K562 (cell line): Measurements from ENCODE around the gene CSNK1G1. TPM values are rescaled to one million over a fixed set of nuclear protein-coding genes. Genes with fewer than 3 reads are reported as not detected.
"Not testable (repeated sequence)": the region's sequence is repeated elsewhere in the genome, so short reads cannot be mapped to it uniquely, and the experiment has no call there.

Source experiments
- ATAC-seq: fragments of 200-7000 bp; cut with Tn5 transposase; 3 replicates; pipeline ENCODE4 v1.9.1; 2020; ENCODE audit warnings: moderate library complexity
- BruUV-seq: library from RNA; stranded (reverse); fragments of 400-500 nt; replicated peaks from 2 replicates; lab custom pipeline; 2021; lab: Mats Ljungman, UMichigan
- CTCF ChIA-PET: fragments of 300-600 bp; formaldehyde crosslinking; extraction: SDS; loops from one replicate; lab custom pipeline; 2021; ENCODE audit warnings: low intra/inter-chr PET ratio; lab: Yijun Ruan, JAX
- POLR2A ChIA-PET: fragments of 300-600, 350-650 bp; sonication (Branson Sonifier 250); formaldehyde crosslinking; extraction: SDS; loops from one replicate; lab custom pipeline; 2021; ENCODE audit warnings: antibody characterized with exemption, inconsistent platforms; lab: Yijun Ruan, JAX
- DNase-seq, 4 experiments: peaks; one replicate each; pipeline versions ENCODE4 v3.0.0 to v3.0.0-alpha.2; 2011 to 2018; ENCODE audit warnings: low spot score in 3 of 4, mixed read lengths in 3 of 4; ENCODE audit errors: extremely low read depth in 1 of 4
- FAIRE-seq: peaks from 2 replicates; lab custom pipeline; 2011; peaks lifted over from hg19 to GRCh38; lab: Jason Lieb, UNC
- H2AFZ ChIP-seq: 2 replicates; pipeline ENCODE4 v1.6.0; 2011; ENCODE audit warnings: low read depth, low read length, control low read depth, inconsistent platforms
- H3K27ac ChIP-seq: fragments of 200-600 bp; 3 replicates; pipeline ENCODE4 v1.8.0; 2011; ENCODE audit warnings: low read depth, mild to moderate bottlenecking, control low read depth, inconsistent platforms, low read length, moderate library complexity, mixed read lengths; ENCODE audit errors: extremely low read depth
- H3K27me3 ChIP-seq, 2 experiments: fragments of 300-600 bp in 1 of 2; 2 replicates in 1 of 2; 3 replicates in 1 of 2; pipeline versions ENCODE4 v1.6.0 to v1.8.0; 2011; ENCODE audit warnings: inconsistent platforms in 2 of 2, low read length in 2 of 2, mild to moderate bottlenecking in 1 of 2, mixed read lengths in 1 of 2, moderate library complexity in 1 of 2; ENCODE audit not compliant: control insufficient read depth in 2 of 2, insufficient read depth in 2 of 2
- H3K36me3 ChIP-seq: fragments of 300-600 bp; 3 replicates; pipeline ENCODE4 v1.8.0; 2011; ENCODE audit warnings: mild to moderate bottlenecking, low read length, inconsistent platforms; ENCODE audit not compliant: control insufficient read depth, insufficient read depth
- H3K4me1 ChIP-seq, 2 experiments: fragments of 200-600 bp in 1 of 2; replicated peaks in 1 of 2; 2 replicates in 1 of 2; 3 replicates in 1 of 2; pipeline versions ENCODE4 v1.5.1 to v1.8.0; 2011; ENCODE audit warnings: inconsistent platforms in 2 of 2, low read length in 2 of 2, mild to moderate bottlenecking in 1 of 2, mixed read lengths in 1 of 2, moderate library complexity in 1 of 2; ENCODE audit not compliant: control insufficient read depth in 2 of 2, insufficient read depth in 2 of 2
- H3K4me2 ChIP-seq: 2 replicates; pipeline ENCODE4 v1.6.1; 2011; ENCODE audit warnings: low read length, control low read depth, inconsistent platforms, mixed read lengths; ENCODE audit not compliant: insufficient read depth
- H3K4me3 ChIP-seq: fragments of 200-600 bp; sonication (generic), shearing (Covaris generic); 2 replicates; pipeline ENCODE4 v1.5.1; 2016; ENCODE audit warnings: control low read depth, inconsistent platforms
- H3K79me2 ChIP-seq: fragments of 200-600 bp; 3 replicates; pipeline ENCODE4 v1.8.0; 2011; ENCODE audit warnings: low read length, inconsistent platforms; ENCODE audit not compliant: control insufficient read depth, insufficient read depth
- H3K9ac ChIP-seq, 2 experiments: 2 replicates each; pipeline versions ENCODE4 v1.6.0 to v1.6.1; 2011; ENCODE audit warnings: low read depth in 2 of 2, low read length in 2 of 2, control low read depth in 1 of 2, inconsistent platforms in 1 of 2, mild to moderate bottlenecking in 1 of 2, mixed read lengths in 1 of 2; ENCODE audit not compliant: insufficient read depth in 1 of 2
- H3K9me1 ChIP-seq: one replicate; pipeline ENCODE4 v1.6.0; 2011; ENCODE audit warnings: inconsistent platforms, mild to moderate bottlenecking, low read length, moderate library complexity; ENCODE audit not compliant: control insufficient read depth, insufficient read depth
- H3K9me3 ChIP-seq: replicated peaks from 2 replicates; pipeline ENCODE4 v1.5.1; 2011; ENCODE audit warnings: low read depth, low read length, inconsistent platforms; ENCODE audit not compliant: control insufficient read depth, insufficient read depth
- H4K20me1 ChIP-seq: replicated peaks from 2 replicates; pipeline ENCODE4 v1.6.1; 2011; ENCODE audit warnings: low read length, inconsistent platforms, mixed read lengths; ENCODE audit not compliant: control insufficient read depth, insufficient read depth
- CBX2 ChIP-seq: fragments of 200-600 bp; sonication (generic); IDR thresholded peaks from one replicate; pipeline ENCODE4 v1.6.1; 2012; ENCODE audit warnings: mild to moderate bottlenecking, low read length, inconsistent platforms; ENCODE audit not compliant: insufficient read depth, poor library complexity, severe bottlenecking
- MITF ChIP-seq: IDR thresholded peaks from 2 replicates; pipeline ENCODE4 v1.6.1; 2014; ENCODE audit warnings: antibody characterized with exemption
- POLR2AphosphoS5 ChIP-seq: IDR thresholded peaks from 2 replicates; pipeline ENCODE4 v1.6.1; 2011; ENCODE audit warnings: mild to moderate bottlenecking, low read depth, low read length, moderate library complexity; ENCODE audit not compliant: control insufficient read depth, insufficient read depth
- TGIF2 ChIP-seq: sonication (generic); formaldehyde crosslinking; IDR thresholded peaks from 2 replicates; pipeline ENCODE4 v1.8.1; 2022; ENCODE audit warnings: mild to moderate bottlenecking, missing genetic modification reagents, moderate library complexity
- ZNF140 ChIP-seq: fragments of 250-450 bp; sonication (Bioruptor Pico); IDR thresholded peaks from 2 replicates; pipeline ENCODE4 v1.8.0; 2021; ENCODE audit warnings: moderate library complexity, mild to moderate bottlenecking, inconsistent platforms
- WGBS: fragments of 100-300 bp; shearing (Covaris generic); methylation state at CpG from one replicate; pipeline ENCODE4 v1.1.6; 2016; ENCODE audit warnings: low coverage, mixed read lengths; ENCODE audit not compliant: insufficient coverage; ENCODE audit errors: missing lambda C conversion rate; 5-methylcytosine and 5-hydroxymethylcytosine counted together
- in situ Hi-C: fragments of 300-500 bp; cut with MboI; formaldehyde crosslinking; loops from 4 replicates; pipeline ENCODE4 v1.15.0; 2018; ENCODE audit warnings: inconsistent platforms, mixed read lengths
- intact Hi-C: fragments of 100-400 bp; cut with micrococcal nuclease; formaldehyde crosslinking; loops from 2 replicates; pipeline ENCODE4 v1.14.2; 2022
- polyA plus RNA-seq, 8 experiments: library from polyadenylated mRNA; depleted of rRNA in 4 of 8; stranded (reverse) in 5 of 8; unstranded in 3 of 8; fragments of >200 nt; fragmentation: Nextera tagmentation in 2 of 8; fragmentation: Illumina TruSeq in 1 of 8; extraction: Ambion mirVana in 2 of 8; extraction: Trizol in 1 of 8; gene quantifications; 2 replicates each; pipeline versions ENCODE4 v1.2.1 to v1.2.3, GENCODE V29; 2011 to 2014; ENCODE audit warnings: inconsistent platforms in 1 of 8, missing spikeins in 1 of 8
- total RNA-seq, 7 experiments: library from RNA; depleted of rRNA in 6 of 7; stranded (reverse); fragments of >200 nt in 6 of 7; fragmentation: Illumina TruSeq in 2 of 7; extraction: Trizol in 2 of 7; gene quantifications; 2 replicates each; pipeline versions ENCODE4 v1.2.1 to v1.2.3, GENCODE V29; 2011 to 2021; ENCODE audit warnings: low replicate concordance in 1 of 7

Gene CSNK1G1
- total and polyA plus RNA-seq, 9 of the 15 experiments (the other 6 are each of a cell fraction or from before 2014, with no cell fraction given): 4.5 to 18.5 (median 9.5) TPM

- not testable (repeated sequence) for BruUV-seq, DNase-seq
Observed at GRCh38 chr15:64120322-64120721, 235.7 kb downstream of the CSNK1G1 start.

GRCh38 chr15:64117759-64118487 is 238.1 kb downstream of the CSNK1G1 start:
- intact Hi-C loops: no loop called here
- CTCF ChIA-PET: no interaction called here
- no peaks in the 10 kb centered on the region for H3K9me3 ChIP-seq
- DNase-seq (no peak), ATAC-seq (no peak), FAIRE-seq (no peak)
- H3K9ac ChIP-seq: no peak overlapping the region
- TF ChIP-seq POLR2AphosphoS5 (no peak), TGIF2 (CRISPR knock-in tag) (no peak), ZNF140 (CRISPR knock-in tag) (no peak), CBX2 (no peak), MITF (no peak)
- BruUV-seq: no TSS peak
- no peak overlapping the region for H3K4me3 ChIP-seq
- no peak overlapping the region for H3K27ac ChIP-seq
- no peaks in the 10 kb centered on the region for H3K27me3 ChIP-seq
- in situ Hi-C loops: no loop called here
- no peak overlapping the region for H3K4me2 ChIP-seq
- WGBS: 96% methylated on average over 5 of the region's 5 CpGs
- POLR2A ChIA-PET: interaction anchor here (0.5 to 1.4 kb wide), 3 partner anchors 8 to 17 kb away, joined by 3 to 4 read pairs (median 4); no protein-coding TSS in a partner anchor
- no peak overlapping the region for H2AFZ ChIP-seq
- H3K36me3 ChIP-seq: peaks cover 89% of the 10 kb centered on the region
- no peaks in the 10 kb centered on the region for H3K4me1 ChIP-seq
- H3K9me1 ChIP-seq: no peaks in the 10 kb centered on the region
- H4K20me1 ChIP-seq: no peaks in the 10 kb centered on the region
- no peaks in the 10 kb centered on the region for H3K79me2 ChIP-seq

More at GRCh38 chr15:64120322-64120721, 235.7 kb downstream of the CSNK1G1 start:
- H3K4me2 ChIP-seq, H3K79me2 ChIP-seq, H2AFZ ChIP-seq, intact Hi-C loops, H3K4me1 ChIP-seq, in situ Hi-C loops, FAIRE-seq, H3K9ac ChIP-seq, H3K27me3 ChIP-seq, H4K20me1 ChIP-seq, H3K9me1 ChIP-seq, H3K9me3 ChIP-seq, CTCF ChIA-PET, ATAC-seq, H3K27ac ChIP-seq, H3K4me3 ChIP-seq: not testable (repeated sequence)
- POLR2A ChIA-PET: interaction anchor here (0.5 to 1.0 kb wide), 2 partner anchors 10 to 14 kb away, joined by 3 to 4 read pairs; no protein-coding TSS in a partner anchor
- 94% methylated on average over 2 of the region's 2 CpGs for WGBS
- peaks cover 84% of the 10 kb centered on the region for H3K36me3 ChIP-seq
